Activated T-cell treated with anti-CD3 and anti-CD28 coated beads for 4 hours (primary cell): ENCODE measurements around the gene PLLP.
"Not testable (repeated sequence)": the region's sequence is repeated elsewhere in the genome, so short reads cannot be mapped to it uniquely, and the experiment has no call there.

Experiments
- DNase-seq: peaks from one replicate; pipeline ENCODE4 v3.0.0-alpha.2; 2020

Gene PLLP

DNA sequence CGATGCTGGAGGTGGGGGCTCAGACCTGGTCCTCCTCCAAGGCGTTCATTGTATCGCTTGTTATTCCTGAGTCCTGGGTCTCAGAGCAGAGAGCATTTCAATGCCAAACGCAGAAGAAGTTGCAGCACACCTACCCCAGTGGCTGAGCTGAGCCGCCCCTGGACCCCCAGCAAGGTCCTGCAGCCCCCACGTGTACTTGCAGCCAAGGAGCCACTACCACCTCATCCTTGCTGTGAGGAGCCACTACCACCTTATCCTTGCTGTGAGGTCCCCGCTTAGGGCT, 13.5 kb downstream of the PLLP start:
- DNase-seq = no peak

- DNase-seq = no peak
Measured at GRCh38 chr16:57270221-57271062, 14.0 kb downstream of the PLLP start.

DNA sequence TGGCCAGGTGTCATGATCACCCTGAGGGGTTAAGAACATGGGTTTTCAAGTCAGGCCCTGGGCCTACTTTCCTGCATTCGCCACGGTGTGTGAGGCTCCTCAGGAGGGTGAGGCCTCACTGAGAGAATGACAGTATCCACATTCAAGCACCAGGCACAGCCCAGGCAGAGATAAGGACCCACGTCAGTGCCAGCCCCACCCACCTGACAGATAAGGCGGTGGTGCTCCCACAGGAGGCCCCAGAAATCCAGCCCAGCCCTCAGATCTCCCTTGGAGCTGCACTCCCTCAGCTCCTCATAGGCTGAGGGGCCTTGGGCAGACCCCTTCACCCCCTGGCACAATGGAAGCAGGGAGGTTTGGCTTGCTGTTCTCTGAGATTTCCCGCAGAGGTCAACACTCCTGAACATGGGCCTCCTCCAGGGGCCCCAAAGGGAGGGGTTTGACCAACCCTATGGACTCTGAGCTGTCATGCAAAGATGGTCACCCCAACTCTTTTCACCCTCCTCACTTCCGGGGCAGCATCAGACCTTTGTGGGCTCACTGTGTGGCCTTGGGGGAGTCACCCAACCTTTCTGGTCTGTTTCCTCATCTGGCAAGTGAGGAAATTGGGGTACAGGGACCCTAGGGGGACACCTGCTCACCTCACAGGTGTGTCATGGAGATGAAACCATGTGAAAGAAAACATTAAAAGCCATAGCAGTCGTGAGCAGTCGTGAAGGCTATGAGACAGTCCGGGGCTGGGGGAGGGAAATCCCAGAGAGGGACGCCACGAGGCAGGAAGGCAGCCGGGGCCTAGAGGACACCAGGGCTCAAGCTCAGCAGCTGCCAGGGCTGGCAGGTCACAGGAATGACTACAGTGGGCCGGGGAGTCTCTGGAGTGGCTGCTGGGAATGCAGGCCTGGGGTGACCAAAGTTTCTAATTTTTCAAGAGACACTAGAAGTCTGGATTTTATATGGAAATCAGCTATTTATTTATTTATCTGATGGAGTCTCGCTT, 15.4 kb downstream of the PLLP start:
- no peak for DNase-seq

- not testable (repeated sequence) for DNase-seq
Measured at GRCh38 chr16:57267343-57267742, 17.1 kb downstream of the PLLP start.

DNA sequence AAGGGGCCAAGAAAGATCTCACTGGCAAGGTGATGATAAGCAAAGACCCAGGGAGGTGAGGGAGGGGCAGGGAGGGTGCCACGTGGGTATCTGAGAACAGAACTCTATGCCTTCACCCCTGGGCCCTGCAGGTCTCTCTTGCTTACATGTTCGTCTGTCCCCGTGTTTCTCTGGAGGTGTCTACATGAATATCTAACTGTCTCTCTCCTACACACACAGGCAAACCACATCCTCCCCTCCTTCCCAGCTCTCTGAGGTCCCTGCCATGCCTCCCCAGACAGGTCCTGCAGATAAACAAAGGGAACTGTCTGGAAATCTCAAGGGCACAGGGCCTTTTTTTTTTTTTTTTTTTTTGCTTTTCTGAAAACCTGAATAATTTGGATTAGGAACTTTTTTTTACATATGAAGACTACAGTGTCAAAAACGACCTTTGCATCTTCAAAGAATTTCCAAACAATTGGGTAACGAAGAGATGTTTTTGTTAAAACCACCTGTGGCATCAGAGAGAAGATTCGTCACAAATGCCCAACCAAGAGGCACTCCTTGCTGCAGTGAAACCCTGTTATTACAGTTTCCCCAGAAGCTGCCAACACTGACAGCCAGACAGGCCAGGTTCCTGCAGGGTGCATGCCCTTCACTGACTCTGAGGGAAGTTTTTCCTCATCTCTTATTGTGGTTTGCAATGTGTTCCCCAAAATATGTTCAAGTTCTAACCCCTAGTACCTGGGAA, 17.8 kb downstream of the PLLP start:
- no peak for DNase-seq

- no peak for DNase-seq
Measured at GRCh38 chr16:57265850-57266530, 18.5 kb downstream of the PLLP start.

DNA sequence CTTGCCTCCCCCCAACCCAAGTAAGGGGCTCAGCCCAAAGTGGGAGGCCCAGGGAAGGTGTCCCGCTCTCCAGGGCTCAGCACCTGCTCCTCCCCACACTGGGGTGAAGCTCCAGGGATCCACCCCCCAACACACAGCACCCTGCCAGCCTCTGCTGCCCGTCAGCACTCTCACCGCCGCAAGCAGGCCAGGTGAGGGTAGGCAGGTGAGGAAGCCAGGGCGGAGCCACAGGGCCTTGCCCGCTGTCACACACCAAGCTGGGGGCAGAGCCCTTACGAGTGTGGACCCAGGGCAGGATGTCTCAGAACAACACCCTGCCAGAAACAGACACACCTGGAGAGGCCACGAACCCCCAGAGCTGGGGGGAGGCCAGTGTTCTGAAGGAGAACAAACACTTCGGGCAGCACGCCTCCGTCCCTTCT, 19.5 kb downstream of the PLLP start:
- no peak for DNase-seq

- no peak for DNase-seq
Measured at GRCh38 chr16:57264381-57264780, 20.1 kb downstream of the PLLP start.

GRCh38 chr16:57263541-57264351, 20.7 kb downstream of the PLLP start:
- no peak for DNase-seq

- DNase-seq = no peak
Measured at GRCh38 chr16:57262841-57263540, 21.5 kb downstream of the PLLP start.

DNA sequence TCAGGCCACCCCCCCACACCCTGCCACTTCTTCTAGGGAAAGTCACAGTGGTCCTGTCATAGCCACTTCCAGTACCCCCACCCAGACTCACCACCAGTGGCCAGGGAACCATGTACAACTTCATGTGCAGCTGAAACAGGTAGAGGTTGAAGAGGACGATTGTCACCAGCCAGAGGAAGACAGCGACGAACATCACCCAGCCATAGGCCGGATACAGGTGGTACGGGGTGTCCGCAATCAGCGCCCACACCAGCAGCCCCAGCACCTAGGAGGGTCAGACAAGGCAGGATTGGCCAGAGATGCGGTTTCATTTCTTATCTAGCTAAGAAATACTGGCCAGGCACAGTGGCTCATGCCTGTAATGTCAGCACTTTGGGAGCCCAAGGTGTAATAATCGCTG, 22.7 kb downstream of the PLLP start:
- DNase-seq = no peak

DNA sequence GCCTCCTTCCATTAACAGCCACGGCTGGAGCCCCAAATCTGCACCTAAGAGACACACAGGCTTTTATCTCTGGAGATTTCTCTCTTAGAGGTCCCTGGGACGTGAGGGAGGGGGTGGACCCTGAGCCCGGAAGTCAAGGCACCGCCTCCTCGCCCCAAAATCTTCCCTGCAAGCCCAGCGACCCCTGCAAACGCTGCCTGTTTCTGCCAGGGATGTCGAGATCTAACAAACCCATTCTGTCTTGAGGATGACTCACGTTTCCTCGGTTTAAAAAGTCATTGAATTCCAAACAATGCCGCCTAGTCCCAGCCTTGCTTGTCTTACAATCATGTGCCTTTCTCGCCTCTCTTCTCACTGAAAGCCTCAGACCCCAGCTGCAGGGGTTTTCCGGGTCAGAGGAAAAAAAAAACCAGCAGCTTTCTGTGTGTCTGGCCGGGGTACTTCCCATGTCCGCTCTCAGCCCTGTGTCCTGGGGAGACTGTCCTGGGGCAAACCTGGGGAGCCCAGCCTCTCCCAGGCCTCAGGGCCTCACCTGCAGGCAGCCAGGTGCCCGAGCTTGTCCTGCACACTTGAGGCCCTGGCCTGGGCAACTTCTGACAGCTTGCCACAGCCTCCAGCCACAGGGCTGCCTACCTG, 24.1 kb downstream of the PLLP start:
- no peak for DNase-seq

GRCh38 chr16:57258910-57259475, 25.5 kb downstream of the PLLP start:
- no peak for DNase-seq

- DNase-seq = no peak
Measured at GRCh38 chr16:57258226-57258909, 26.1 kb downstream of the PLLP start.

GRCh38 chr16:57257455-57258070, 26.9 kb downstream of the PLLP start:
- DNase-seq = no peak

- no peak for DNase-seq
Measured at GRCh38 chr16:57256601-57257395, 27.7 kb downstream of the PLLP start.

GRCh38 chr16:57255686-57256415, 28.6 kb downstream of the PLLP start:
- DNase-seq = no peak

DNA sequence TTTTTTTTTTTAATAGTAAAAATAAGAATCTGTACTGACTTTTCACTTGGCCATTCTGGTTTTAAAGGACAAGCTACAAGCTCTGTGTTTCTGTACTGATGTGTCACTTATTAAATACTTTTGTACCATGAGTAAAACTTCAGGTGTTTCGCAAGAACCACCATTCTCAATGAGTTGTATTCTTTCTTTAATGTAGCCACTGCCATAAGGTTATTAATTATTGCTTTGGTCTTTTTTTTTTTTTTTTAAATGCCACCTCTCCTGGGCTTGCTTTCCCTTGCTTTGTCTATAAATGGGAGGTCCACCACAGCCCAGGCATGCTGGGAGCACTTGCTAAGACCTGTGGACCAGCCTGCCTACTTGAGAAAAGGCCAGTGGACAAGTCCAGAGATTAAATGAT, 31.0 kb downstream of the PLLP start:
- no peak for DNase-seq
